HEK293 (cell line): Measurements from ENCODE around the gene MS4A1.
"Not testable (repeated sequence)": the region's sequence is repeated elsewhere in the genome, so short reads cannot be mapped to it uniquely, and the experiment has no call there.

Experiments used
- CTCF ChIA-PET: fragments of 350-600 bp; formaldehyde crosslinking; extraction: SDS; loops from one replicate; lab custom pipeline; 2021; ENCODE audit warnings: antibody characterized with exemption; lab: Yijun Ruan, JAX
- POLR2A ChIA-PET: fragments of 300-600 bp; formaldehyde crosslinking; extraction: SDS; loops from one replicate; lab custom pipeline; 2020; ENCODE audit warnings: antibody characterized with exemption, inconsistent platforms; lab: Yijun Ruan, JAX
- H3K27ac ChIP-seq: fragments of 200-500 bp; sonication (Bioruptor generic); 2 replicates; pipeline ENCODE4 v1.5.1; 2014; ENCODE audit warnings: low read depth, low read length, control low read depth, inconsistent platforms; ENCODE audit errors: extremely low read depth
- H3K36me3 ChIP-seq, 2 experiments: fragments of 200-500 bp in 1 of 2; sonication (Bioruptor generic) in 1 of 2; 1 replicate in 1 of 2; 2 replicates in 1 of 2; pipeline ENCODE4 v1.5.1; 2014 to 2017; ENCODE audit warnings: inconsistent platforms in 2 of 2, low read length in 2 of 2; ENCODE audit not compliant: control insufficient read depth in 2 of 2, insufficient read depth in 1 of 2
- H3K4me1 ChIP-seq: fragments of 200-500 bp; sonication (Bioruptor generic); 2 replicates; pipeline ENCODE4 v1.5.1; 2014; ENCODE audit warnings: mild to moderate bottlenecking, low read length, inconsistent platforms; ENCODE audit not compliant: control insufficient read depth, insufficient read depth
- H3K4me3 ChIP-seq: 2 replicates; pipeline ENCODE4 v1.5.1; 2011; ENCODE audit warnings: low read depth, mild to moderate bottlenecking, control low read depth, low read length, moderate library complexity
- H3K9me3 ChIP-seq: fragments of 200-500 bp; sonication (Bioruptor generic); 2 replicates; pipeline ENCODE4 v1.5.1; 2014; ENCODE audit warnings: low read depth, low read length, inconsistent platforms; ENCODE audit not compliant: control insufficient read depth, insufficient read depth
- BCL11B ChIP-seq: fragments of 450-650 bp; formaldehyde crosslinking; IDR thresholded peaks from 2 replicates; pipeline ENCODE4 v1.5.1; 2016; ENCODE audit warnings: low read depth, missing biosample characterization, missing genetic modification characterization
- GLIS1 ChIP-seq: fragments of 450-650 bp; formaldehyde crosslinking; IDR thresholded peaks from 2 replicates; pipeline ENCODE4 v1.5.1; 2016; ENCODE audit warnings: missing biosample characterization, missing genetic modification characterization
- HOXA7 ChIP-seq: sonication (generic); formaldehyde crosslinking; IDR thresholded peaks from 2 replicates; pipeline ENCODE4 v1.8.1; 2022; ENCODE audit warnings: missing genetic modification reagents, borderline replicate concordance
- IKZF3 ChIP-seq: fragments of 450-650 bp; IDR thresholded peaks from 2 replicates; pipeline ENCODE4 v1.5.0; 2018; ENCODE audit warnings: missing biosample characterization, mild to moderate bottlenecking, missing genetic modification characterization, moderate library complexity
- KLF10 ChIP-seq: fragments of 450-650 bp; IDR thresholded peaks from 2 replicates; pipeline ENCODE4 v1.5.1; 2018; ENCODE audit warnings: missing biosample characterization, mild to moderate bottlenecking, missing genetic modification characterization
- TRIM28 ChIP-seq: IDR thresholded peaks from 2 replicates; pipeline ENCODE4 v1.6.1; 2011; ENCODE audit warnings: low read length, control low read depth, borderline replicate concordance
- ZBTB8A ChIP-seq: fragments of 450-650 bp; formaldehyde crosslinking; IDR thresholded peaks from 2 replicates; pipeline ENCODE4 v1.5.1; 2016; ENCODE audit warnings: missing biosample characterization, missing genetic modification characterization
- ZNF133 ChIP-seq: fragments of 450-650 bp; formaldehyde crosslinking; IDR thresholded peaks from 2 replicates; pipeline ENCODE4 v1.5.1; 2016; ENCODE audit warnings: missing biosample characterization, missing genetic modification characterization
- ZNF184 ChIP-seq: fragments of 450-650 bp; IDR thresholded peaks from 2 replicates; pipeline ENCODE4 v1.5.1; 2018; ENCODE audit warnings: missing biosample characterization, mild to moderate bottlenecking, missing genetic modification characterization
- ZNF2 ChIP-seq: fragments of 450-650 bp; formaldehyde crosslinking; IDR thresholded peaks from 2 replicates; pipeline ENCODE4 v1.5.1; 2016; ENCODE audit warnings: missing biosample characterization, missing genetic modification characterization
- ZNF280C ChIP-seq: fragments of 450-650 bp; formaldehyde crosslinking; IDR thresholded peaks from 2 replicates; pipeline ENCODE4 v1.5.1; 2016; ENCODE audit warnings: missing biosample characterization, missing genetic modification characterization
- ZNF514 ChIP-seq: fragments of 450-650 bp; formaldehyde crosslinking; IDR thresholded peaks from 2 replicates; pipeline ENCODE4 v1.5.1; 2016; ENCODE audit warnings: missing biosample characterization, missing genetic modification characterization
- ZNF548 ChIP-seq: fragments of 450-650 bp; formaldehyde crosslinking; IDR thresholded peaks from 2 replicates; pipeline ENCODE4 v1.5.1; 2016; ENCODE audit warnings: missing biosample characterization, missing genetic modification characterization
- ZNF558 ChIP-seq: fragments of 450-650 bp; formaldehyde crosslinking; IDR thresholded peaks from 2 replicates; pipeline ENCODE4 v1.5.1; 2016; ENCODE audit warnings: missing biosample characterization, missing genetic modification characterization
- ZNF610 ChIP-seq: fragments of 450-650 bp; formaldehyde crosslinking; IDR thresholded peaks from 2 replicates; pipeline ENCODE4 v1.5.1; 2016; ENCODE audit warnings: missing biosample characterization, missing genetic modification characterization, borderline replicate concordance
- ZNF747 ChIP-seq: fragments of 450-650 bp; formaldehyde crosslinking; IDR thresholded peaks from 2 replicates; pipeline ENCODE4 v1.5.1; 2016; ENCODE audit warnings: missing biosample characterization, missing genetic modification characterization
- ZXDB ChIP-seq: fragments of 450-650 bp; formaldehyde crosslinking; IDR thresholded peaks from 2 replicates; pipeline ENCODE4 v1.5.1; 2016; ENCODE audit warnings: missing biosample characterization, missing genetic modification characterization
- TF ChIP-seq, protein P1 (sequence below): fragments of 450-650 bp; formaldehyde crosslinking; IDR thresholded peaks from 2 replicates; pipeline ENCODE4 v1.5.1; 2016; ENCODE audit warnings: missing biosample characterization, missing genetic modification characterization
- TF ChIP-seq, protein P2 (sequence below): fragments of 450-650 bp; IDR thresholded peaks from 2 replicates; pipeline ENCODE4 v1.5.1; 2018; ENCODE audit warnings: missing biosample characterization, missing genetic modification characterization
- TF ChIP-seq, protein P3 (sequence below): fragments of 450-650 bp; formaldehyde crosslinking; IDR thresholded peaks from 2 replicates; pipeline ENCODE4 v1.5.1; 2016; ENCODE audit warnings: missing biosample characterization, missing genetic modification characterization

The MS4A1 gene

GRCh38 chr11:60447070-60447469, 8.6 kb upstream of the MS4A1 start:
- no peak for TF ChIP-seq GLIS1 (tag by site-specific recombination)
- TF ChIP-seq, protein P1, sequence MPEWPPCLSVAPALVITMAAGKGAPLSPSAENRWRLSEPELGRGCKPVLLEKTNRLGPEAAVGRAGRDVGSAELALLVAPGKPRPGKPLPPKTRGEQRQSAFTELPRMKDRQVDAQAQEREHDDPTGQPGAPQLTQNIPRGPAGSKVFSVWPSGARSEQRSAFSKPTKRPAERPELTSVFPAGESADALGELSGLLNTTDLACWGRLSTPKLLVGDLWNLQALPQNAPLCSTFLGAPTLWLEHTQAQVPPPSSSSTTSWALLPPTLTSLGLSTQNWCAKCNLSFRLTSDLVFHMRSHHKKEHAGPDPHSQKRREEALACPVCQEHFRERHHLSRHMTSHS (tag by site-specific recombination): no peak
- no peak for TF ChIP-seq ZXDB (tag by site-specific recombination)
- TF ChIP-seq ZNF514 (tag by site-specific recombination): no peak
- no peak for TF ChIP-seq ZNF610 (tag by site-specific recombination)
- TF ChIP-seq HOXA7 (CRISPR knock-in tag): no peak
- no peak for TF ChIP-seq IKZF3 (tag by site-specific recombination)
- TF ChIP-seq TRIM28: no peak
- no peak for TF ChIP-seq ZBTB8A (tag by site-specific recombination)
- TF ChIP-seq, all 188 proteins: peak for 0
- Histone ChIP-seq H3K4me3 (no peak overlapping the region), H3K36me3 (no peaks in the 10 kb centered on the region), H3K4me1 (no peaks in the 10 kb centered on the region), H3K27ac (no peak overlapping the region), H3K9me3 (no peaks in the 10 kb centered on the region)
- ChIA-PET POLR2A (no interaction called here), CTCF (interaction anchor here (0.7 kb wide), 1 partner anchor 53 kb away, joined by 3 read pairs; no protein-coding TSS in a partner anchor)

DNA sequence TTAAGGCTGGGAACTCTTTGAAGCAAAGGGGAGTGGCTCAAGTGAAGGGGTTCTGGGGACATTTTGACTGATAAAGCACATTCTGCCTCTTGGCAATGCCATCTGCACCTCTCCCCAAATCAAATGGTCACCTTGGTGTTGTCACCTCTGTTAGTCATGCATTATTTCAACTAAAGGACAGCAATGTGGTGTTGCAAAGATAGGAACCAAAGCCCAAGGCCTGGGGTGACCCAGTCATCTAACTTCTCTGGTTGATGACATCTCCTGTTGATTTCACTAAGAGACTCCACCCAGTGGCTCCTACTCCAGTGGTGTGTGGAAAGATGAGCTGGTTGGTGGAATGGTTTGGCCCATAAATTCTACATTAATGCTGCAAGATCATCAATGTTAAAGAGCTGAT, 7.8 kb upstream of the MS4A1 start:
- ChIA-PET CTCF (no interaction called here), POLR2A (no interaction called here)
- Histone ChIP-seq H3K9me3 (no peaks in the 10 kb centered on the region), H3K36me3 (no peaks in the 10 kb centered on the region), H3K4me3 (no peak overlapping the region), H3K4me1 (no peaks in the 10 kb centered on the region), H3K27ac (no peak overlapping the region)
- TF ChIP-seq ZNF747 (tag by site-specific recombination) (no peak), KLF10 (no peak), IKZF3 (tag by site-specific recombination) (no peak)
- TF ChIP-seq, protein P2, sequence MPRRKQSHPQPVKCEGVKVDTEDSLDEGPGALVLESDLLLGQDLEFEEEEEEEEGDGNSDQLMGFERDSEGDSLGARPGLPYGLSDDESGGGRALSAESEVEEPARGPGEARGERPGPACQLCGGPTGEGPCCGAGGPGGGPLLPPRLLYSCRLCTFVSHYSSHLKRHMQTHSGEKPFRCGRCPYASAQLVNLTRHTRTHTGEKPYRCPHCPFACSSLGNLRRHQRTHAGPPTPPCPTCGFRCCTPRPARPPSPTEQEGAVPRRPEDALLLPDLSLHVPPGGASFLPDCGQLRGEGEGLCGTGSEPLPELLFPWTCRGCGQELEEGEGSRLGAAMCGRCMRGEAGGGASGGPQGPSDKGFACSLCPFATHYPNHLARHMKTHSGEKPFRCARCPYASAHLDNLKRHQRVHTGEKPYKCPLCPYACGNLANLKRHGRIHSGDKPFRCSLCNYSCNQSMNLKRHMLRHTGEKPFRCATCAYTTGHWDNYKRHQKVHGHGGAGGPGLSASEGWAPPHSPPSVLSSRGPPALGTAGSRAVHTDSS: no peak

GRCh38 chr11:60451185-60451584, 4.5 kb upstream of the MS4A1 start:
- H3K9me3 ChIP-seq: not testable (repeated sequence)

DNA sequence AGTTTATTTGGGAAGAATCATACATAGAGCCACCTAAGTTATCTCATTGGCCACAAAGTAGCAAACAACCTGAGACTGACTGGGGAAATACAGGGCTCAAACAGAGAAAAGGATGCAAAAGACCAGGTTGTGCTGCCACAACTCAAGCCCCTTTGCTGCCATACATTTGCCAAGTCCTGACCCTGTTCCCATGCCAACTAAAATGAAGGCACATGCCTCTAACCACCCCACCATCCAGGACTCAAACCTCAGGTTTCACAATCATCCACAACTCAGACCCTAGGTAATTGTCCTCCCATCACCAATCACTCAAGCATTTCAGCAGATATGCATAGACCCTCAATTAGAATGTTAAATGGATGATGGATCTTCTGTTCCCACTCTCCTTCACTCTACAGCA, 1.4 kb upstream of the MS4A1 start:
- Histone ChIP-seq H3K4me1 (no peaks in the 10 kb centered on the region), H3K27ac (no peak overlapping the region)
- CTCF ChIA-PET: interaction anchor here (0.8 kb wide), 1 partner anchor 12 kb away, joined by 4 read pairs; no protein-coding TSS in a partner anchor
- TF ChIP-seq, protein P3, sequence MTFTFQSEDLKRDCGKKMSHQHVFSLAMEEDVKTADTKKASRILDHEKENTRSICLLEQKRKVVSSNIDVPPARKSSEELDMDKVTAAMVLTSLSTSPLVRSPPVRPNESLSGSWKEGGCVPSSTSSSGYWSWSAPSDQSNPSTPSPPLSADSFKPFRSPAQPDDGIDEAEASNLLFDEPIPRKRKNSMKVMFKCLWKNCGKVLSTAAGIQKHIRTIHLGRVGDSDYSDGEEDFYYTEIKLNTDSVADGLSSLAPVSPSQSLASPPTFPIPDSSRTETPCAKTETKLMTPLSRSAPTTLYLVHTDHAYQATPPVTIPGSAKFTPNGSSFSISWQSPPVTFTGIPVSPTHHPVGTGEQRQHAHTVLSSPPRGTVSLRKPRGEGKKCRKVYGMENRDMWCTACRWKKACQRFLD (tag by site-specific recombination): no peak
- TF ChIP-seq ZNF133: no peak
- no peak for TF ChIP-seq ZNF280C (tag by site-specific recombination)
- TF ChIP-seq ZNF184 (tag by site-specific recombination): no peak
- TF ChIP-seq ZNF2 (tag by site-specific recombination): no peak
- TF ChIP-seq ZNF558: no peak
- no peak for TF ChIP-seq ZNF548
- TF ChIP-seq BCL11B (tag by site-specific recombination): no peak
- TF ChIP-seq, all 188 proteins: peak for 0
- no peak overlapping the region for H3K4me3 ChIP-seq
- H3K36me3 ChIP-seq: no peaks in the 10 kb centered on the region
- POLR2A ChIA-PET: no interaction called here
- H3K9me3 ChIP-seq: no peaks in the 10 kb centered on the region

More at GRCh38 chr11:60451185-60451584, 4.5 kb upstream of the MS4A1 start:
- H3K36me3 ChIP-seq, H3K4me3 ChIP-seq, CTCF ChIA-PET, H3K4me1 ChIP-seq, POLR2A ChIA-PET, H3K27ac ChIP-seq: not testable (repeated sequence)
